Kidney capillary endothelial cell (primary cell): ENCODE measurements around the gene ACVR1.
"Not testable (repeated sequence)": the region's sequence is repeated elsewhere in the genome, so short reads cannot be mapped to it uniquely, and the experiment has no call there.

ENCODE experiments used
- DNase-seq: peaks from one replicate; pipeline ENCODE4 v3.0.0-alpha.2; 2018; ENCODE audit warnings: low spot score

ACVR1 gene

DNA sequence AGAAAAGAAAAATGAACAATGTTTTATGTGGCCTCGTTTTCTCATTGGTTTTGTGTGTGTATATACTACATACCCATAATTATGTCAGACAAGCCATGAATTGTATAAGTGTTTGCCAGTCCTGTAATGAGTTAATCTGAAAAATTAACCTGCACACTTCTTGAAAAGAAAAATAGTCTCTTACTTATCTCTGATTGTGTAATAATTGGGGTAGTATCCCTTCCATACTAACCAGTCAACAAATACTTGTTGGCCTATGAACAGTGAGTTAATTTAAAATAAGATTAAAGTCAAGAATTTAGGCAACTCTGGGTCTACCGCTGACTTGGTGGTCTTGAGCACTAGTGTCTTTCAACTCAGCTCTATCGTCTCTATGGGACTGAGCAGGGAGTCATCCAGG, 48.8 kb downstream of the ACVR1 start:
- DNase-seq = no peak

DNA sequence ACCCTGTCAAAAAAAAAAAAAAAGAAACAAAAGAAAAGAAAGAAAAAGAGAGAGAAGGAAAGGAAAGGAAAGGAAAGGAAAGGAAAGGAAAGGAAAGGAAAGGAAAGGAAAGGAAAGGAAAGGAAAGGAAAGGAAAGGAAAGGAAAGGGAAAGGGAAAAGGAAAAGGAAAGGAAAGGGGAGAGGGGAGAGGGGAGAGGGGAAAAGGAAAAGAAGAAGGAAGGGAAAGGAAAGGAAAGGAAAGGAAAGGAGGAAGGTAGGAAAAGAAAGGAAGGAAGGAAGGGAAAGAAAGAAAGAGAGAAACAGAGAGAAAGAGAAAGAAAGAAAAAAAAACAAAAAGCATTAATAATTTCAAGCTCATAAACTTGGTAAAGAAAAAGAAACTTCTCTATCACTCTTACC, 49.5 kb downstream of the ACVR1 start:
- not testable (repeated sequence) for DNase-seq

GRCh38 chr2:157825885-157826284, 50.2 kb downstream of the ACVR1 start:
- DNase-seq = no peak

DNA sequence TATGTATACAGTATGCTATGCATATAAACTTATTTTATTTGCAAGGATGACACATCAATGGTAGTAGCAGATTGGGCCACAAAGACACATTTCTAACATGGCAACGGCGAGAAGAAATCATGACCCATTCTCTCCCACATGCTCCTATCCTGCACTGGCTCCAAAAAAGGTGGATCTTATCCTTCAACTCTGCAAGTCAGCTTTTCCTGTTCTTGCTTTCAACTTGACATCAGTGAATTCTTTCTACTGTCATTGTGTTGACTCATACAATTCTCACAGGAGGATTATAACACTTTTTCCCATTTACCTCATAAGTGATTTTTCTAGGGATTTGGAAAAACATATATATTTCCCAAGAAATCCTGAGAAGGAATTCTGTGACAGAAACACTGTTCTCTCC, 53.1 kb downstream of the ACVR1 start:
- no peak for DNase-seq

DNA sequence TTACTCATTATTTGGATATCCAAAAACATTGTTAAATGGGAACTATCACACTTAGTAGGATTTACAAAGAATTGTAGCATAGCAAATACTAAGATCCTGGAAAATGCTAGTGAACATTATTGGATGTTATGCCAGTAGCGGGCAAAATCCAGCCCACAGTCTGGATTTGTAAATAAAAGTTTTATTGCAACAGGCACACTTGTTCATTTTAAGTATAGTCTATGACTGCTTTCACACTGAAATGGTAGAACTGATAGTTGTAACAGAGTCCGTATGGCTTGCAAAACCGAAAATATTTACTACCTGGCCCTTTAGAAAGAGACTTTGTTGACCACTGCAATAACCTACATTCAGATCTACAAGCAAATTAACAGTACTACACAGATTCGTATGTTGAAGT, 53.6 kb downstream of the ACVR1 start:
- no peak for DNase-seq

DNA sequence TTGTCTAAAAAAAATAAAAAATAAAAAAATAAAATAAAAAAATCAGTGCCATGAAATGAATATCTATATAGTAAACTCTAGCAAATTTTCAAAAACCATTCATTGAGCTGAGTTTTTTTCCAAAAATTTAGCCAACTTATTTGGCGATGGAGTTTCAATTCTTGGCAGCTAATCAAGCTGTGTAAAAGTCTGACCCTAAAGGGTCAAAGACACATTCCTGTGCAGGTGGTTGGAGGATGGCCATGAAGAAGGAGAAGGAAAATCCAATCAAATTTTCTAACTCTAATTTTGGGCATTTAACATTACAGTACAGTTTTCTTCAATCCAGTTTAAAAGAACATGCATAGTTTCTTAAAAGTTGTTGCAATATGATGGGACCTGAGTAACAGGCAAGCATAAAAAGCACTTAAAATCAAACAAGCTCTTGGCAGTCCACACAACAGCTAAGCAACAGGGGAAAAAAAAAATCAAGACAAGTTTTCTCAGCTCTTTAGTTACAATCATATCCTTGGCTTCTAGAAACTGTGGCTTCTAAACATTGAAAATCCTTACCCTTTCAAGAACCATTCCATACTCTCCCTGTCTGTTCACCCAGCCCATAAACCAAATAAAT, 54.5 kb downstream of the ACVR1 start:
- no peak for DNase-seq

GRCh38 chr2:157820193-157820592, 55.9 kb downstream of the ACVR1 start:
- DNase-seq = no peak

- no peak for DNase-seq
Measured at GRCh38 chr2:157819761-157820160, 56.4 kb downstream of the ACVR1 start.

GRCh38 chr2:157818227-157818626, 57.9 kb downstream of the ACVR1 start:
- DNase-seq = no peak

GRCh38 chr2:157815421-157815820, 60.7 kb downstream of the ACVR1 start:
- no peak for DNase-seq

GRCh38 chr2:157813467-157813866, 62.7 kb downstream of the ACVR1 start:
- no peak for DNase-seq

DNA sequence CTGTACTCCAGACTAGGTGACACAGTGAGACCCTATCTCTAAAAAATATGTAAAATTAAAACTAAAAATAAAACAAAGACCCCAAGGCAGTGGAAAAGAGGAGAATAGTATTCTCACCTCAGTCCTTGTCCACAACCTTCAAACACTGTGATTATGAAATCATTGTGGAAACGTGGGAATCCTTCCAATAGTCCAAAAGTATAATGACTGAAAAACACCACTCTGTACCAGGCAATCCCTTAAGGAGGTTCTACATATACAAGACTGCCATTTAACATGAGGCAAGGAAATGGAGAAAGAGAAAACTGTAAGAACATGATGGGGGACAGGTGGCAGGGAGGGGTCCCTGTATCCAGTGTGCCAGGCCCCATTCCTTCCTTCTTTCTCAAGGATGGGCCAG, 66.1 kb downstream of the ACVR1 start:
- no peak for DNase-seq

GRCh38 chr2:157809212-157809611, 66.9 kb downstream of the ACVR1 start:
- DNase-seq = no peak

DNA sequence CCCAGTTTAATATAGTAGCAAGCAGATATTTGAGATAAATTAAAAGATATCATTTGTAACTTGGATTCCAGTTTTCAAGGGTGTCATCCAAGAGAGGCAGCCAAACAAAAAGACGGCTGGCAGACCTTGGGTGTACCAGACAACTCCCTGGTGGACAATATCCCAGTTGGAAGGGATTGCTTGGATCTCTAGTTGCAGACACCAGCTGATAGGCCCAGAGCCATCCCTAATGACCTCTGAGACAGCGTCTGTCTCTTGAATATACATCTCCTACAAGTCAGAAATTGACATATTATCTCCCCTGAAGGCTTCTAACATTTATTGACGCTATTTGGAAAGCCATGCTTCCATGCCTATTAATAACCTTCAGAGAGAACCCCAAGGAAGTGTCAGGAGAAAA, 67.7 kb downstream of the ACVR1 start:
- DNase-seq = no peak

GRCh38 chr2:157806426-157807077, 69.6 kb downstream of the ACVR1 start:
- no peak for DNase-seq

- no peak for DNase-seq
Measured at GRCh38 chr2:157805519-157805918, 70.6 kb downstream of the ACVR1 start.

DNA sequence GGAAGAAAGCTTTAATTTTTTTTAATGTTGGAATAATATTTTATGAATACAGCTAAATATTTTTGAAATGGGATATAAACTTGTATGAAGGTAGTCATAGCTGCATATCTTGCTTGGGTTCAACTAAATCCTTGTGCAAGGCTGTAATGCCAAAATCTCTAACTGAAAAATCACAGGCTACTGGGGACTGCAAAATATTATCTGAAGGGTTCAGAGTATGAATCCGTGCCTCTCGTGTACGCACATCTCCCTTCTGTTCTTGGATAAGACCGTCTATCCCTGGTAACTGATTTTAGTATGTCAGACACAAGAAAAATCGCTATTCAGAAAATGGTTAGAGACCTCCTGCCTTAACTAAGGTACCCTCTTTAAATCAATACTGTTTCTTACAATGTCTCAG, 71.8 kb downstream of the ACVR1 start:
- no peak for DNase-seq

GRCh38 chr2:157803952-157804351, 72.2 kb downstream of the ACVR1 start:
- DNase-seq = no peak

- no peak for DNase-seq
Measured at GRCh38 chr2:157803476-157803875, 72.7 kb downstream of the ACVR1 start.

DNA sequence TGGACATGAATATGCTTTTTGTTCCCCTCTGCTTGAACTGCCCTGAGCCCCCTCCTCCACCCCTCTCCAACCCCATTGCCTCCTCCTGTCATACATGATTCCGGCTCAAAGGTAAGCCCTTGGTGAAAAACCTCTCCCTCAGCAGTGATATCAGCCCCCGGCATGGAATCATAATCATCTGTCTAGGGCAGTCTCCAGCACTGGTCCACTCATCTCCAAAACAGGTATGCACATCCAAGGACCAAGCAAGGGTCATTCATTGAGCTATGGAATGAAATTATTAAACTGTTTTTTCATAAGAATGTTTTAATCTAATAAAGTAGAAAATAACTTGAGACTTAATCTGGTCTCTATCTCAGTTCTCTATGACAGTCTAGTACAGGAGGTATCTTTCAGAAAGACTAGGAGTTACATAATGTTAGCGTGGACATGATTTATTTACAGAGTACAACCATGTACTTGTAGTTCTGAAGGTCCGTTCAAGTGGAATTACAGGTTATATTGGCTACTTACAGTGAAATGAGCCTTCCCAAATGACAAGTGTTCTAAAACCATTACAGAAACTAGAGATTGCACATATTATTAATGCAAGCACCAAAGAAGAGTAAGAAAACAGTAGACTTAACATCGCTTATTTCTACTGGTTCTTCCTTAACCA, 75.2 kb downstream of the ACVR1 start:
- DNase-seq = no peak

GRCh38 chr2:157793053-157793612, 83.0 kb downstream of the ACVR1 start:
- DNase-seq = no peak

DNA sequence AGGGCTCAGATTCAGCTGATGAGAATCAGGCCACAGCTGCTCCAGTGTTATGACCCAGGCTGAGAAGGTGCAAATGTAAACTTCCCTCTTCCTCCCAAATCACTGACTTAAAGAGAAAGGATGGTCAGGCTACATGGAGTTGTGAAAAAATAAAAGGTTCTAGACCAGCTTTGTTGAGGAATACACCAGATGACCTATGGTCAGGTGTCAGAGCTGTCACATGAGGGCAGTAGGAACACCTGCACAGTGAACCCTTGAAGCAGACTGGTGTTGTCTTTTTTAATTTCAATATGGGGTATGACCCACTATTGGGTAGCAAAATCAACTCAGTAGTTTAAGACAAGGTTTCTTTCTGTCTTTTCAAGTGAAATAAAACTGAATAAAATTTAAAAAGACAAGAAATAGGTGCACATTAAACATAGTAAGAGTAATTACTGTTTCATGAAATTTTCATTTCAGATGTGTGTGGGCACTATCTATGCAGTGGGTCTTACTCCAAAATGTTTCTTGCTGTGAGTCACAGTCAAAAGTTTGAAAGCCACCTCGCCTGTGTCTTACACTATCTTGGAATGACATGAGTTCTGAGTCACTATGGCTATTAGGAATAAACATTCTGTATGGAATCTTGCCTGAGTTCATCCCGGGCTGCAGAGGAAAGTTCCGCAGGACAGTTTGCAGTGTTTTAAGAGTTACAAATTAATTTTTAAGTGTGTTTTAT, 83.6 kb downstream of the ACVR1 start:
- DNase-seq = no peak

DNA sequence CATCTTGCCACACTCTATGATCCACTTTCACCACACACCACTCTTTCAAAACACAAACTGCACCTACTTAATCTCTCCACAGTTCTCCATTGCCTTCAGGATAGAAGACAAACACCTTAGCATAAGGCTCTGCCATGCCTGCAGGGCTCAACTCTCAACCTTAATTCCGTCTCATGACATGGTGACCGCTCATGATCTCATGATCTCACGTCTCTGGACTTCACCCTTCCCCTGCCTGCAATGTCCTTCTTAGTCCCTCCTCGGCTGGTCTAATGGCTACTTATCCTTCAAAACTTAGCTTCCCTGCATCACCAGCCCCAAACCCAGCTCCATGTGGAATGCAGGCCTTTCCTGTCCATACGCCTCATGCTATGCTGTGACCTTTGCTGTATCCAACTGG, 85.3 kb downstream of the ACVR1 start:
- DNase-seq = no peak
